ENCODE data around the gene PRKCQ.

PRKCQ gene

DNA sequence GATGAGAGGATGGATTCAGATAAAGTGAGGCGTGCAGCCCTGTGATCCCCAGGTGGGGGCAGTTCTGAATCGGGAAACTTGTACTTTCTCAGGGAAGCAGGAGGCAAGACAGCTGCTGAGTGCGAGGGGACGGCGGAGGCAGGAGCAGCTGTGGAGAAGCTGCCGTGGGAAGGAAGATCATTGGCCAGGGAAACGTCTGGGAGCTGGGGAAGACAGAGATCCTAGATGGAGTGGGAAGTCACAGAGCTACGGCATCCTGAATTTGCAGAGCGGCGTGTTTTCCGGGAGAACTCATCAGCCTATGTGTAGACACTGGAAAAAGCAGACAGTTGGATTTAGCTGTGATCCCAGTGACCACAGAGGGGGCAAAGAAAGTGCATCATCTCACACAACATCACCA is 9.2 kb downstream of the PRKCQ start:
- H3K27me3 Mint-ChIP-seq (ENCODE audit: low read depth) = peaks cover 8% of the 10 kb centered on the region
- H3K9me3 Mint-ChIP-seq = no peaks in the 10 kb centered on the region
- H3K36me3 Mint-ChIP-seq (ENCODE audit: low read depth) = no peaks in the 10 kb centered on the region

GRCh38 chr10:6569259-6569658 is 10.8 kb downstream of the PRKCQ start:
- H3K4me3 Mint-ChIP-seq = no peak overlapping the region
- TF ChIP-seq, protein P1, sequence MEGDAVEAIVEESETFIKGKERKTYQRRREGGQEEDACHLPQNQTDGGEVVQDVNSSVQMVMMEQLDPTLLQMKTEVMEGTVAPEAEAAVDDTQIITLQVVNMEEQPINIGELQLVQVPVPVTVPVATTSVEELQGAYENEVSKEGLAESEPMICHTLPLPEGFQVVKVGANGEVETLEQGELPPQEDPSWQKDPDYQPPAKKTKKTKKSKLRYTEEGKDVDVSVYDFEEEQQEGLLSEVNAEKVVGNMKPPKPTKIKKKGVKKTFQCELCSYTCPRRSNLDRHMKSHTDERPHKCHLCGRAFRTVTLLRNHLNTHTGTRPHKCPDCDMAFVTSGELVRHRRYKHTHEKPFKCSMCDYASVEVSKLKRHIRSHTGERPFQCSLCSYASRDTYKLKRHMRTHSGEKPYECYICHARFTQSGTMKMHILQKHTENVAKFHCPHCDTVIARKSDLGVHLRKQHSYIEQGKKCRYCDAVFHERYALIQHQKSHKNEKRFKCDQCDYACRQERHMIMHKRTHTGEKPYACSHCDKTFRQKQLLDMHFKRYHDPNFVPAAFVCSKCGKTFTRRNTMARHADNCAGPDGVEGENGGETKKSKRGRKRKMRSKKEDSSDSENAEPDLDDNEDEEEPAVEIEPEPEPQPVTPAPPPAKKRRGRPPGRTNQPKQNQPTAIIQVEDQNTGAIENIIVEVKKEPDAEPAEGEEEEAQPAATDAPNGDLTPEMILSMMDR (IDR thresholded peaks at IDR 0.05; ENCODE audit: unreplicated experiment in 3 of 3) = no peak
- peaks cover 8% of the 10 kb centered on the region for H3K27me3 Mint-ChIP-seq (ENCODE audit: low read depth)
- no peaks in the 10 kb centered on the region for H3K36me3 Mint-ChIP-seq (ENCODE audit: low read depth)
- peak overlapping the region in 1 of 3 experiments; percentile 14 for H3K27ac Mint-ChIP-seq
- H3K4me1 Mint-ChIP-seq = no peaks in the 10 kb centered on the region
- H3K9me3 Mint-ChIP-seq = no peaks in the 10 kb centered on the region

More for the DNA sequence above, 9.2 kb downstream of the PRKCQ start:
- H3K27ac Mint-ChIP-seq = peak overlapping the region in 1 of 3 experiments; percentile 9
- no peak overlapping the region for H3K4me3 Mint-ChIP-seq
- H3K4me1 Mint-ChIP-seq = no peaks in the 10 kb centered on the region
- TF ChIP-seq, protein P1 (IDR thresholded peaks at IDR 0.05; ENCODE audit: unreplicated experiment in 3 of 3) = no peak

GRCh38 chr10:6567884-6568283 is 12.2 kb downstream of the PRKCQ start:
- peak overlapping the region in 2 of 3 experiments; percentile 54 to 85 for H3K27ac Mint-ChIP-seq
- no peak overlapping the region for H3K4me3 Mint-ChIP-seq
- no peaks in the 10 kb centered on the region for H3K36me3 Mint-ChIP-seq (ENCODE audit: low read depth)
- H3K27me3 Mint-ChIP-seq (ENCODE audit: low read depth) = peaks cover 8% of the 10 kb centered on the region
- H3K9me3 Mint-ChIP-seq = no peaks in the 10 kb centered on the region
- TF ChIP-seq, protein P1 (IDR thresholded peaks at IDR 0.05; ENCODE audit: unreplicated experiment in 3 of 3) = no peak
- H3K4me1 Mint-ChIP-seq = no peaks in the 10 kb centered on the region

DNA sequence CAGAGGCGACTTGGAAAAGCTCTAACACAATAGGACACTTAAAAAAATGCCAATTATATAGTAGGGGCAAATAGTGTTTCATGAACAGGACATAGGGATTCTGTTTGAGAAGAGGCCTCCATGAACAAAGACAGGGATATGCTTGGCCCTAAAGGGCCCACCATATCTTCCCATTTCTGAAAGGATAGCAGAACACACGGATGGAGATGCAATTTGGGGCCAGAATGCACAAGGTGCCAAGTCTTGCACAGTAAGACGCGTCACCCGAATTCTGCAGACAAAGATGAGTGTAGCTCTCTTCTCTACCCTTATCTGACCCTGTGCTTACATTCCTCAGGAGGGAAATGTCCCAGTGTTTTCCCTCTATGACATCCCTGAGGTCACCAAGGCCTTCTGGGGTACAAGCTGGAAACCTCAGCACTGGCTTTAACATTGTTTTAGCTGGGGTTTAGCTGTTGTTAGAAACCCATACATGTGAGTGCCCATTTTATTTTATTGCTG is 12.8 kb downstream of the PRKCQ start:
- peaks cover 10% of the 10 kb centered on the region for H3K27me3 Mint-ChIP-seq (ENCODE audit: low read depth)
- no peaks in the 10 kb centered on the region for H3K4me1 Mint-ChIP-seq

DNA sequence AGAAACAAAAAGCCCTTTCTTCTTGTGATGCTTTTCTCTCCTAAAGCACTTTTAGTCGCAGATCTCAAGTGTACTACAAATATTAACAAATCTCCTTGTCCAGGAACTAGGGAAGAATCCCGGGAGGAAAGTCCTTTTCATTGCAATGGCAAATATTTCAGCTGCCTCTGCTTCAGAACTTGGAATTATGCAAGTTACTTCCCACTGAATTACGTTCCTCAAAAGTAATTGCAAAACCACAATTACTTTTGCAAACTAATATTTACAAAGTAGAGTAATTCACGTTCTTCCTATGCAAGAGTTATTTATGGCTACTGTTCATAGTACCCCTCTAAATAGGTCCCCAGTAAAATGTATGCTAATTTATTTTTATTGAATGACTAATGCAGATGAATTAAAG is 14.5 kb downstream of the PRKCQ start:
- Mint-ChIP-seq H3K27ac (peak overlapping the region in 1 of 3 experiments; percentile 16), H3K4me3 (no peak overlapping the region), H3K36me3 (ENCODE audit: low read depth) (no peaks in the 10 kb centered on the region), H3K27me3 (ENCODE audit: low read depth) (peaks cover 8% of the 10 kb centered on the region), H3K4me1 (no peaks in the 10 kb centered on the region), H3K9me3 (no peaks in the 10 kb centered on the region)
- TF ChIP-seq, protein P1 (IDR thresholded peaks at IDR 0.05; ENCODE audit: unreplicated experiment in 3 of 3) = no peak

More for the DNA sequence above, 12.8 kb downstream of the PRKCQ start:
- H3K9me3 Mint-ChIP-seq = no peaks in the 10 kb centered on the region
- TF ChIP-seq, protein P1 (IDR thresholded peaks at IDR 0.05; ENCODE audit: unreplicated experiment in 3 of 3) = no peak
- no peak overlapping the region for H3K4me3 Mint-ChIP-seq
- peak overlapping the region in 1 of 3 experiments; percentile 36 for H3K27ac Mint-ChIP-seq
- no peaks in the 10 kb centered on the region for H3K36me3 Mint-ChIP-seq (ENCODE audit: low read depth)

DNA sequence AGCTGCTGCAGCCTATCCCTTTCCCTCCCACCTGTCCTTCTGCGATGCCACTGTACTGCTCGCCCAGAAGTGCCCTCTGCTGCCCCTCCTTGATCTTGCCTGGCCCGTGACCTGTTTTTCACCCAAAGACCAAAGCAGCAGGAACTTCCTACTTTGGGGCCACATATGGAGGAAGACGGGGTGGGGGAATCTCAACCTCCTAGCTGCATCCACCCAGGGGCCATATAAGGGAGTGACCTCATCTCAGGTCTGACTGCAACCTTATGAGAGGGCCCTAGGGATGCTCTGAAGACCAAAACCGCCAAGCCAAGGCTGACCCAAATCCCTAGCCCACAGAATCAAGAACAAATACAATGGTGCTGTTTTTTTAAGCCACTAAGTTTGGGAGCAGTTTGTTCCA is 15.7 kb downstream of the PRKCQ start:
- H3K4me3 Mint-ChIP-seq = no peak overlapping the region
- peaks cover 4% of the 10 kb centered on the region for H3K27me3 Mint-ChIP-seq (ENCODE audit: low read depth)
- H3K4me1 Mint-ChIP-seq = no peaks in the 10 kb centered on the region
- no peaks in the 10 kb centered on the region for H3K36me3 Mint-ChIP-seq (ENCODE audit: low read depth)
- no peaks in the 10 kb centered on the region for H3K9me3 Mint-ChIP-seq
- TF ChIP-seq, protein P1 (IDR thresholded peaks at IDR 0.05; ENCODE audit: unreplicated experiment in 3 of 3) = no peak
- H3K27ac Mint-ChIP-seq = no peak overlapping the region
